H9 (cell line): ENCODE measurements around the gene SEC23A. TPM values are rescaled to one million over a fixed set of nuclear protein-coding genes. Genes with fewer than 3 reads are reported as not detected.

Experiments used
- DNase-seq: peaks from one replicate; pipeline ENCODE4 v3.0.0-alpha.2; 2017
- H2AFZ ChIP-seq: one replicate; pipeline ENCODE4 v1.6.1; 2013; ENCODE audit warnings: mild to moderate bottlenecking, low read length, control low read depth, moderate library complexity
- H2AK5ac ChIP-seq: 2 replicates; pipeline ENCODE4 v1.6.1; 2013; ENCODE audit warnings: low read length, control low read depth, mixed read lengths; ENCODE audit not compliant: insufficient read length
- H2BK120ac ChIP-seq: one replicate; pipeline ENCODE4 v1.6.1; 2013; ENCODE audit warnings: low read depth, mild to moderate bottlenecking, low read length, control low read depth, inconsistent platforms; ENCODE audit not compliant: poor library complexity, severe bottlenecking
- H2BK12ac ChIP-seq: 2 replicates; pipeline ENCODE4 v1.6.1; 2013; ENCODE audit warnings: low read length, control low read depth, mixed read lengths, low read depth; ENCODE audit not compliant: insufficient read length
- H2BK15ac ChIP-seq: 2 replicates; pipeline ENCODE4 v1.6.1; 2013; ENCODE audit warnings: low read depth, low read length, control low read depth
- H2BK20ac ChIP-seq: one replicate; pipeline ENCODE4 v1.6.1; 2013; ENCODE audit warnings: low read depth, mild to moderate bottlenecking, low read length, control low read depth, inconsistent platforms; ENCODE audit not compliant: poor library complexity, severe bottlenecking
- H2BK5ac ChIP-seq: 2 replicates; pipeline ENCODE4 v1.6.1; 2013; ENCODE audit warnings: low read length, control low read depth, mixed read lengths; ENCODE audit not compliant: insufficient read length
- H3K14ac ChIP-seq: 2 replicates; pipeline ENCODE4 v1.6.1; 2013; ENCODE audit warnings: low read length, control low read depth; ENCODE audit not compliant: insufficient read depth
- H3K18ac ChIP-seq: 2 replicates; pipeline ENCODE4 v1.6.1; 2013; ENCODE audit warnings: low read depth, mild to moderate bottlenecking, mixed read lengths, low read length, control low read depth; ENCODE audit not compliant: insufficient read length
- H3K23ac ChIP-seq: 2 replicates; pipeline ENCODE4 v1.6.1; 2013; ENCODE audit warnings: low read length, control low read depth, mixed read lengths, low read depth; ENCODE audit not compliant: insufficient read length
- H3K23me2 ChIP-seq: 2 replicates; pipeline ENCODE4 v1.6.1; 2013; ENCODE audit warnings: low read depth, mild to moderate bottlenecking, mixed read lengths, low read length, control low read depth; ENCODE audit not compliant: insufficient read length, poor library complexity, severe bottlenecking
- H3K27ac ChIP-seq: 2 replicates; pipeline ENCODE4 v1.5.1; 2013; ENCODE audit warnings: low read length, control low read depth, mixed read lengths, low read depth; ENCODE audit not compliant: insufficient read length
- H3K27me3 ChIP-seq: 2 replicates; pipeline ENCODE4 v1.6.1; 2013; ENCODE audit warnings: low read length, control low read depth, inconsistent platforms; ENCODE audit not compliant: insufficient read depth
- H3K4ac ChIP-seq: 2 replicates; pipeline ENCODE4 v1.6.1; 2013; ENCODE audit warnings: low read depth, mild to moderate bottlenecking, control low read depth, inconsistent platforms, low read length, moderate library complexity
- H3K4me1 ChIP-seq: 2 replicates; pipeline ENCODE4 v1.6.1; 2013; ENCODE audit warnings: low read length, control low read depth, inconsistent platforms; ENCODE audit not compliant: insufficient read depth
- H3K4me2 ChIP-seq: 2 replicates; pipeline ENCODE4 v1.6.1; 2013; ENCODE audit warnings: low read length, control low read depth, mixed read lengths; ENCODE audit not compliant: insufficient read length, insufficient read depth
- H3K56ac ChIP-seq: 2 replicates; pipeline ENCODE4 v1.6.1; 2013; ENCODE audit warnings: low read depth, mild to moderate bottlenecking, mixed read lengths, low read length, control low read depth; ENCODE audit not compliant: insufficient read length
- H3K79me1 ChIP-seq: 2 replicates; pipeline ENCODE4 v1.6.1; 2013; ENCODE audit warnings: low read depth, mild to moderate bottlenecking, moderate library complexity, low read length, control low read depth, inconsistent platforms; ENCODE audit not compliant: insufficient read depth, poor library complexity, severe bottlenecking
- H3K79me2 ChIP-seq: 2 replicates; pipeline ENCODE4 v1.6.1; 2013; ENCODE audit warnings: low read length, control low read depth, inconsistent platforms; ENCODE audit not compliant: insufficient read depth
- H3K9ac ChIP-seq: 2 replicates; pipeline ENCODE4 v1.6.1; 2013; ENCODE audit warnings: low read length, control low read depth, mixed read lengths; ENCODE audit not compliant: insufficient read length; ENCODE audit errors: extremely low read depth
- H3K9me3 ChIP-seq: one replicate; pipeline ENCODE4 v1.6.1; 2013; ENCODE audit warnings: low read depth, low read length, inconsistent platforms; ENCODE audit not compliant: control insufficient read depth
- H3T11ph ChIP-seq: one replicate; pipeline ENCODE4 v1.6.1; 2013; ENCODE audit warnings: mild to moderate bottlenecking, low read length, control low read depth, inconsistent platforms
- H4K20me1 ChIP-seq: one replicate; pipeline ENCODE4 v1.6.1; 2013; ENCODE audit not compliant: control insufficient read depth, insufficient read length, insufficient read depth
- H4K5ac ChIP-seq: 2 replicates; pipeline ENCODE4 v1.6.1; 2013; ENCODE audit warnings: low read depth, mild to moderate bottlenecking, mixed read lengths, low read length, control low read depth; ENCODE audit not compliant: insufficient read length
- H4K8ac ChIP-seq: replicated peaks from 2 replicates; pipeline ENCODE4 v1.6.1; 2013; ENCODE audit warnings: low read length, control low read depth, mixed read lengths, low read depth; ENCODE audit not compliant: insufficient read length
- H4K91ac ChIP-seq: 2 replicates; pipeline ENCODE4 v1.6.1; 2013; ENCODE audit warnings: low read depth, mild to moderate bottlenecking, moderate library complexity, mixed read lengths, low read length, control low read depth; ENCODE audit not compliant: insufficient read length
- H3K27ac Mint-ChIP-seq, 3 experiments: 2 replicates in 2 of 3; 3 replicates in 1 of 3; pipeline ENCODE4 v1.8.0; 2020 to 2021; ENCODE audit warnings: mixed read lengths in 3 of 3, mild to moderate bottlenecking in 1 of 3, moderate library complexity in 1 of 3
- H3K27me3 Mint-ChIP-seq: 2 replicates; pipeline ENCODE4 v1.8.0; 2021; ENCODE audit warnings: low read depth, mild to moderate bottlenecking, moderate library complexity, mixed read lengths
- H3K36me3 Mint-ChIP-seq, 3 experiments: 2 replicates in 2 of 3; 3 replicates in 1 of 3; pipeline ENCODE4 v1.8.0; 2020 to 2021; ENCODE audit warnings: low read depth in 3 of 3, mixed read lengths in 3 of 3; ENCODE audit not compliant: insufficient read depth in 1 of 3
- H3K4me1 Mint-ChIP-seq, 2 experiments: 2 replicates each; pipeline ENCODE4 v1.8.0; 2020; ENCODE audit warnings: mixed read lengths in 2 of 2
- H3K4me3 Mint-ChIP-seq, 2 experiments: 2 replicates in 1 of 2; 3 replicates in 1 of 2; pipeline ENCODE4 v1.8.0; 2020 to 2021; ENCODE audit warnings: mild to moderate bottlenecking in 2 of 2, mixed read lengths in 2 of 2, moderate library complexity in 1 of 2
- H3K9me3 Mint-ChIP-seq, 2 experiments: 2 replicates in 1 of 2; 3 replicates in 1 of 2; pipeline ENCODE4 v1.8.0; 2020; ENCODE audit warnings: mild to moderate bottlenecking in 2 of 2, mixed read lengths in 2 of 2, moderate library complexity in 1 of 2
- WGBS: extraction: QIAGEN DNeasy Blood & Tissue Kit; methylation state at CpG from one replicate; pipeline ENCODE4 v1.1.7; 2013; ENCODE audit warnings: missing lambda C conversion rate, low lambda C conversion rate, mixed read lengths; ENCODE audit not compliant: insufficient read length; ENCODE audit errors: extremely low coverage; 5-methylcytosine and 5-hydroxymethylcytosine counted together
- total RNA-seq: library from RNA; stranded (reverse); gene quantifications from 2 replicates; pipeline ENCODE4 v1.2.1, GENCODE V29; 2021
- TF ChIP-seq, protein P1 (sequence below): fragments of 200-600 bp; sonication (generic); conservative IDR thresholded peaks from 3 replicates; pipeline ENCODE4 v1.8.0; 2021; ENCODE audit warnings: antibody characterized with exemption, mild to moderate bottlenecking

Gene SEC23A
- total RNA-seq, 1 experiment from 2014 or later, result 55.3 TPM

DNA sequence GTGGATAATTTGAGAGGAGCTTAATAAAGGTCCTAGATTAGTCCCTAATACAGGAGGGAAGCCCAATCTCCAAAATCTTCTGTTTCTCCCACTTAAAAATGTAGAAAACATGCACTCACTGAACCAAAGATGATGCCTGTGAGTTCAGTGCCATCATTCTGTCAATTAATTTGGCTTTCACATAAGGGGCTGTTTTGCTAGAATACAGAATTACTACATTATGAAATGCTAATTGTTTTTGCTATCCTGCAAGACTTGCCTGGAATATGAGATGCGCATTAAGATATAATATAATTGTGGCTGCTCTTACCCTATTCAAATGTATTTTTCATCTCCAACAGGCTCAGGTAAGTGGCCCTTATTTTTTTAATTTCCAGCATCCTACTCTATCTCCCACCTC lies 111.7 kb downstream of the SEC23A start:
- no CpG with 5 or more reads among the region's 1 CpG for WGBS
- no peaks in the 10 kb centered on the region for H3K4me1 ChIP-seq
- no peak overlapping the region for H4K8ac ChIP-seq
- H2BK120ac ChIP-seq, result no peak overlapping the region
- no peak for DNase-seq
- no peak overlapping the region for H2BK5ac ChIP-seq
- no peak overlapping the region for H4K91ac ChIP-seq
- H2AK5ac ChIP-seq, result no peak overlapping the region
- no peak overlapping the region for H3K14ac ChIP-seq
- no peak overlapping the region for H2BK15ac ChIP-seq
- H3K4ac ChIP-seq, result no peak overlapping the region
- H3K23ac ChIP-seq, result no peak overlapping the region
- no peaks in the 10 kb centered on the region for H3K23me2 ChIP-seq
- no peaks in the 10 kb centered on the region for H3K79me1 ChIP-seq
- no peaks in the 10 kb centered on the region for H4K20me1 ChIP-seq
- peaks cover 0 to 3% of the 10 kb centered on the region in 2 experiments; a peak in 1 of 4 replicates for H3K4me1 Mint-ChIP-seq
- no peak overlapping the region for H3K9ac ChIP-seq
- H2AFZ ChIP-seq, result no peak overlapping the region
- TF ChIP-seq, protein P1, sequence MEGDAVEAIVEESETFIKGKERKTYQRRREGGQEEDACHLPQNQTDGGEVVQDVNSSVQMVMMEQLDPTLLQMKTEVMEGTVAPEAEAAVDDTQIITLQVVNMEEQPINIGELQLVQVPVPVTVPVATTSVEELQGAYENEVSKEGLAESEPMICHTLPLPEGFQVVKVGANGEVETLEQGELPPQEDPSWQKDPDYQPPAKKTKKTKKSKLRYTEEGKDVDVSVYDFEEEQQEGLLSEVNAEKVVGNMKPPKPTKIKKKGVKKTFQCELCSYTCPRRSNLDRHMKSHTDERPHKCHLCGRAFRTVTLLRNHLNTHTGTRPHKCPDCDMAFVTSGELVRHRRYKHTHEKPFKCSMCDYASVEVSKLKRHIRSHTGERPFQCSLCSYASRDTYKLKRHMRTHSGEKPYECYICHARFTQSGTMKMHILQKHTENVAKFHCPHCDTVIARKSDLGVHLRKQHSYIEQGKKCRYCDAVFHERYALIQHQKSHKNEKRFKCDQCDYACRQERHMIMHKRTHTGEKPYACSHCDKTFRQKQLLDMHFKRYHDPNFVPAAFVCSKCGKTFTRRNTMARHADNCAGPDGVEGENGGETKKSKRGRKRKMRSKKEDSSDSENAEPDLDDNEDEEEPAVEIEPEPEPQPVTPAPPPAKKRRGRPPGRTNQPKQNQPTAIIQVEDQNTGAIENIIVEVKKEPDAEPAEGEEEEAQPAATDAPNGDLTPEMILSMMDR, result no peak
- no peak overlapping the region for H3K27ac ChIP-seq
- H3K9me3 Mint-ChIP-seq, result no peaks in the 10 kb centered on the region
- no peak overlapping the region for H3K18ac ChIP-seq
- H3T11ph ChIP-seq, result no peak overlapping the region
- H3K27ac Mint-ChIP-seq, result no peak overlapping the region
- no peak overlapping the region for H2BK12ac ChIP-seq
- no peak overlapping the region for H2BK20ac ChIP-seq
- H3K4me2 ChIP-seq, result no peak overlapping the region
- no peaks in the 10 kb centered on the region for H3K27me3 ChIP-seq
- no peaks in the 10 kb centered on the region for H3K36me3 Mint-ChIP-seq
- H3K9me3 ChIP-seq, result no peaks in the 10 kb centered on the region
- H3K79me2 ChIP-seq, result no peaks in the 10 kb centered on the region
- H3K4me3 Mint-ChIP-seq, result no peak overlapping the region
- H4K5ac ChIP-seq, result no peak overlapping the region
- H3K56ac ChIP-seq, result no peak overlapping the region
- no peaks in the 10 kb centered on the region for H3K27me3 Mint-ChIP-seq
